Jurkat, Clone E6-1 (cell line): ENCODE data around the gene OGFOD3.
"Not testable (repeated sequence)": the region's sequence is repeated elsewhere in the genome, so short reads cannot be mapped to it uniquely, and the experiment has no call there.

ENCODE experiments used
- DNase-seq: peaks from one replicate; pipeline ENCODE4 v3.0.0-alpha.2; 2011; ENCODE audit warnings: low read depth, low spot score
- H3K4me3 ChIP-seq: 2 replicates; pipeline ENCODE4 v1.5.1; 2011; ENCODE audit warnings: mild to moderate bottlenecking, low read length, control low read depth, moderate library complexity

Gene OGFOD3

DNA sequence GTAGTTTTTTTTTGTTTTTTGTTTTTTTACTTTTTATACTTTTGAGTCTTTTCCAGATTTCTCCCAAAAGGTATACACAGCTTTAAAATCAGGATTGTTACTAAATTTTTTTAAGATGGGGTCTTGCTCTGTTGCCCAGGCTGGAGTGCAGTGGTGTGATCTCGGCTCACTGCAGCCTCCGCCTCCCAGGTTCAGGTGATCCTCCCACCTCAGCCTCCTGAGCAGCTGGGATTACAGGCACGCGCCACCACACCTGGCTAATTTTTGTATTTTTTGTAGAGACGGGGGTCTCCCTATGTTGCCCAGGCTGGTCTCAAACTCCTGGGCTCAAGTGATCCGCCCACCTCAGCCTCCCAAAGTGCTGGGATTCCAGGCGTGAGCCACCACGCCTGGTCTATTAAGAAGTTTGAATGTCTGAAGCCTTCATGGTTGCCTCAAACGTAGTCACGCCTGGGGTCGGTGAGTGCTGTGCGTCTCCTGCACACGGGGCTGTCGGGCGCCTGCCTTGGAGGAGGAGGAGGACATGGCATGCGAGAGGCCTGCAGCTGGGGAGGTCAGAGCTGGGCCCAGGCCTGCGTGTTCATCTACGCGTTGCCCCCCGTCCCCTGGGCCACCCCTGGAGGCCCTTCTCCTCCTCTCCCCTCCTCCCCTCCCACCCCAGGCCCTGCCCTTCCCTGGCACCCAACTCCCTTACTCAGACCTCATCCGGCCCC, 36.0 kb downstream of the OGFOD3 start:
- not testable (repeated sequence) for H3K4me3 ChIP-seq, DNase-seq

DNA sequence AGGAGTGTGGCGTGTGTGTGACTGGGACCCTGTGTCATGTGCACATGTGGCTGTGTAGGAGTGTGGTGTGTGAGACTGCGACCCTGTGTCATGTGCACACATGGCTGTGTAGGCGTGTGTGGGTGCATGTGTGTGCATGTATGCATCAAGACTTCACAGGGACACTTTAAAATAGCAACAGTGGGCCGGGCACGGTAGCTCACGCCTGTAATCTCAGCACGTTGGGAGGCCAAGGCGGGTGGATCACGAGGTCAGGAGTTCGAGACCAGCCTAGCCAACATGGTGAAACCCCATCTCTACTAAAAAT, 36.7 kb downstream of the OGFOD3 start:
- H3K4me3 ChIP-seq: not testable (repeated sequence)

DNA sequence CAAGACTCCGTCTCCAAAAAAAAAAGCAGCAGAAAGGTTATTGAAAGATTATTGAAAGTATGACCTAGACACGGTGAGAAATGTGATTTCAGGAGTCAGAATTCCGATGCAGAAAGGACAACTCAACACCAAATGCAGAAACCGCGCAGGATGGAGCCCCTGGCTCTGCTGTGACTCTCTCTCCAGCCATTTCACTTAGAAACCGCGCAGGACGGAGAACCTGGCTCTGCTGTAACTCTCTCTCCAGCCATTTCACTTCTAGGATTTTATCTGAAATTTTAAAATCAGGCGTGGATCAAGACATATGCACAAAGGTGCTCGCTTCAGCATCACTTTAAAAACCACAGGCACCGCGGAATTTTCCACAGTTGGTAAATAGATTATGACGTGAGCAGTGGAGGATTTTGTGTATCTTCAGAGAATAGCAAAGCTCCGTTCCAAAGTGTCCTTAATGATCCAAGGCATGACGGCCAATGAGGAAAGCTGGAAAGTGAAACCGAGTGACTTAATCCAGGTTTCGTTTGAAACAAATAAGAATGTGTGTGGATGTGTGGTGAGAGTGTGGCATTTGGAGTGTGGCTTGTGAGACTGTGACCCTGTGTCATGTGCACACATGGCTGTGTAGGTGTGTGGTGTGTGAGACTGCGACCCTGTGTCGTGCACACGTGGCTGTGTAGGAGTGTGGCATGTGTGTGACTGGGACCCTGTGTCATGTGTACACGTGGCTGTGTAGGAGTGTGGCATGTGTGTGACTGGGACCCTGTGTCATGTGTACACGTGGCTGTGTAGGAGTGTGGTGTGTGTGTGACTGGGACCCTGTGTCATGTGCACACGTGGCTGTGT, 37.3 kb downstream of the OGFOD3 start:
- no peak overlapping the region for H3K4me3 ChIP-seq

More for the DNA sequence above, 36.7 kb downstream of the OGFOD3 start:
- DNase-seq: not testable (repeated sequence)

DNA sequence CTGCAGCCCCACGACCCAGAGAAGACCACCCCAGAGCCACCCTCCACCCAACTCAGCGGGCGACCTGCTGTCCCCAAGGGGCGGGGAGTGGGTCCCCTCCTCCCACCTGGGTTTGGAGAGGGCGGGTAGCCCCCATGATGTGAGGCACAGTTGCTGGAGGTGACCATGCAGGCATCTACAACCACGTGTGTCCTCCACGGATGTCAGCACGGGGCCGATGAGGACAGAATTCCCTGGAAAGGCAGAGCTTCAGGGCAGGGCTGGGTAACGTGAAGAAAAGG, 39.7 kb downstream of the OGFOD3 start:
- H3K4me3 ChIP-seq: no peak overlapping the region
- DNase-seq: no peak

More for the DNA sequence above, 37.3 kb downstream of the OGFOD3 start:
- no peak for DNase-seq

DNA sequence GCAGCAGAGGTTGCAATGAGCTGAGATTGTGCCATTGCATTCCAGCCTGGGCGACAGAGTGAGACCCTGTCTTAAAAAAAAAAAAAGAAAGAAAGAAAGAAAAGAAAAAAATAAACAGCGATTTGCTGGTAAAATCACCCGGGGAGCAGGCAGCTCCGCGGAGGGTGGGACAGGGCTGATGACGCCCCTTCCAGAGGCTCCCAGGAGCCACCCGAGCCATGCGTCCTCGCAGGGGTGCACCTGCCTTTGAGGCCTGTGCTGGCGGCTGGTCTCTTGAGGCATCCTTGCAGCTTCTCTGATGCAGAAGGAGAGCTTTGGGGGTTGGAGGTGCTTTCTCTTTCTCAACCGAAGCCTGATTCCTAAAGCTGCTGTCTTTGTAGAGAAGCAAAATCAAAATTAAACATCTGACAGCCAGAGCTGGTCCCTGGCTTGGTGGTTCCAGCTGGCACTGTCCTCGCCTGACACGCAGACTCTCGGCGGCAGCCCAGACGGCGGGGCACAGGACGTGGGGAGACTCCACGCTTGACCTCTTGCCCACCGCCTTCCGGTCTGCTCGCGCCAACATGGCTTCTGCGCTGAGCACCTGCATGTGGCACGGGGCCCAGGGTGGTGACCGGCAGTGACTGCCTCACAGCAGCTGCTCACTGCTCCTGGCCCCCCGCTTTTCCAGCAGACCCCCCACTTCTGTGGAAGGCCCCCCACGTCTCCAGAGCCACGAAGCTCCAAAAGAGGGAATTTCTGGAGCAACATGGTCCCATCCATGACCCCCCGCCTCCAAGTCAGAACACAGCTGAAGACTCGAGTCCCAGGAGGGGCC, 40.3 kb downstream of the OGFOD3 start:
- no peak for DNase-seq
- no peak overlapping the region for H3K4me3 ChIP-seq

DNA sequence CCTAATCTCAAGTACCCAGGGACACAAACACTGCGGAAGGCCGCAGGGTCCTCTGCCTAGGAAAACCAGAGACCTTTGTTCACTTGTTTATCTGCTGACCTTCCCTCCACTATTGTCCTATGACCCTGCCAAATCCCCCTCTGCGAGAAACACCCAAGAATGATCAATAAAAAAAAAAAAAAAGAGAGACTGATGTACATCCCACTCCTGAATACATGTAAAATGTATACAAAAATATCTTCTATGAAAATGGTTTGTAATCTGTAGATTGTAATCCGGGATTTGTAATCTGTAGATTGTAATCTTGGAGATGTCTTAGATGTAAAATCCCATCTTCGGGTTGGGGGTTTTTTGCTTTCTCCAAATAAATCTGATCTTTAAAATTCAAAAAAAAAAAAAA, 41.1 kb downstream of the OGFOD3 start:
- not testable (repeated sequence) for H3K4me3 ChIP-seq, DNase-seq

DNA sequence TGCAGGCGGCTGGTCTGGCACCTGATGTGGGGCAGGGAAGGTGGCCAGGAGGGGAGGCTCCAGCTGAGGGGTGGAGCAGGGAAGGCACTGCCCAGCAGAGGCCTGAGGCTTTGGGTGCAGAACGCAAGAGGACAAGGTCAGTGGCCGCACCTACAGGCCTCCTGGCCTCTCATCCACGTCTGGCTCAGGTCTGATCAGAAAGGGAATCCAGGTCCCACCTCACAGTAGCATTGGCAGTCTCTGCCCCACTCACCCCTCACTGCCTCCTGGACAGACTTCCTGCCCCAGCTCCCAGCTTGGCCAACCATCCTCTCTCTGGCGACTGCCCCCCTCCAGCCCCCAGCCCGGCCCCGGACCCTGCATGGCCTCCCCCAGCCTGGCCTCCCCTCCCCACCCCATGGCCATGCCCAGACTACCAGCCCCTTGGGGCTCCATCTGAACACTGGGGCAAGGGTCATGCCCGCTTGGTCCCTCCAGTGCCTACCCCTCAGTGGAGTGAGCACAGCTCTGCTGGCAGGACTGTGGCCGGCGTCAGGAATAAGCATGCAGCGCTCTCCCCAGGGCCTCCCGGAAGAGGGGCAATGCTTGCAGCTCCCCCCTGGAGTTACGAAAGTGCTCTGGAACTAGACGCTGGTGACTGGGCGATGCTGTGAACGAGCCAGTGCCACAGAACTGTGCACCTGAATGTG, 42.2 kb downstream of the OGFOD3 start:
- H3K4me3 ChIP-seq: no peak overlapping the region
- DNase-seq: no peak

DNA sequence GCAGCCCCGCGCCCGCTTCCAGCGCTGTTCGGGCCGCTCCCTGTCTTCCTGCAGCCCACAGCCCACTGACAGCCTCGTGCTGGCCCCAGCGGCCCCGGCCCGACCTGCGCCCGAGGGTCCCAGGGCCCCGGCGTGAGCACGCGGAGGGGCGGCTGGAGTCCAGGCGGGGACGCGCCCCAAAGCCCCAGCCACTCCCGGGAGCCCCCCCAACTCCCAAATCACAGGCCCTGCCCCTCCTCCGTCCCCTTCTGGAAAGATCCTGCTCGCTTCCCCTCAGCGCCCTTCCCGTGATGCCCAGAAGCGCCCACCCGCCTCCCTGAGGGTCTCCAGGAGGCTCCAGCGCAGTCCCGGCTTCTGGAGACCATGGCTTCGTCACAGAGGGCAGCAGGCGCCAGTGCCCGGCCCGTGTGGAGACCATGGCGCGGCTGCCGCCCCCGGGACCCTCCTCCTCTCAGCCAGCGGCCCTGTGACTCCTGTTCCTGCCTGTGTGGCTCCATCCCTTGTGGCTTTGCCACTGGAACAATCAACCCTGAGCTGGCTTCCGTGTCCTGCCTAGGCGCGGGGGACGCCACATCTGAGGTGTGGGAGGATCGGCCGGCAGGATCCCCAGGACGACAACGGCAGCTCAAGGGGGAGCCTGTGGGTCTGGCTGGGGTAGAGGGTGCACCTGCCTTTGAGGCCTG, 42.9 kb downstream of the OGFOD3 start:
- no peak overlapping the region for H3K4me3 ChIP-seq
- no peak for DNase-seq

DNA sequence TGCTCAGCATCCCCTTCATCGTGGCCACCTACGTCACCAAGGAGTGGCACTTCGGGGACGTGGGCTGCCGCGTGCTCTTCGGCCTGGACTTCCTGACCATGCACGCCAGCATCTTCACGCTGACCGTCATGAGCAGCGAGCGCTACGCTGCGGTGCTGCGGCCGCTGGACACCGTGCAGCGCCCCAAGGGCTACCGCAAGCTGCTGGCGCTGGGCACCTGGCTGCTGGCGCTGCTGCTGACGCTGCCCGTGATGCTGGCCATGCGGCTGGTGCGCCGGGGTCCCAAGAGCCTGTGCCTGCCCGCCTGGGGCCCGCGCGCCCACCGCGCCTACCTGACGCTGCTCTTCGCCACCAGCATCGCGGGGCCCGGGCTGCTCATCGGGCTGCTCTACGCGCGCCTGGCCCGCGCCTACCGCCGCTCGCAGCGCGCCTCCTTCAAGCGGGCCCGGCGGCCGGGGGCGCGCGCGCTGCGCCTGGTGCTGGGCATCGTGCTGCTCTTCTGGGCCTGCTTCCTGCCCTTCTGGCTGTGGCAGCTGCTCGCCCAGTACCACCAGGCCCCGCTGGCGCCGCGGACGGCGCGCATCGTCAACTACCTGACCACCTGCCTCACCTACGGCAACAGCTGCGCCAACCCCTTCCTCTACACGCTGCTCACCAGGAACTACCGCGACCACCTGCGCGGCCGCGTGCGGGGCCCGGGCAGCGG, 43.6 kb downstream of the OGFOD3 start:
- no peak overlapping the region for H3K4me3 ChIP-seq
- no peak for DNase-seq

GRCh38 chr17:82373731-82374625, 44.4 kb downstream of the OGFOD3 start:
- DNase-seq: no peak
- no peak overlapping the region for H3K4me3 ChIP-seq

GRCh38 chr17:82373072-82373452, 45.3 kb downstream of the OGFOD3 start:
- DNase-seq, H3K4me3 ChIP-seq: not testable (repeated sequence)

GRCh38 chr17:82372249-82373071, 45.9 kb downstream of the OGFOD3 start:
- no peak overlapping the region for H3K4me3 ChIP-seq
- DNase-seq: no peak

DNA sequence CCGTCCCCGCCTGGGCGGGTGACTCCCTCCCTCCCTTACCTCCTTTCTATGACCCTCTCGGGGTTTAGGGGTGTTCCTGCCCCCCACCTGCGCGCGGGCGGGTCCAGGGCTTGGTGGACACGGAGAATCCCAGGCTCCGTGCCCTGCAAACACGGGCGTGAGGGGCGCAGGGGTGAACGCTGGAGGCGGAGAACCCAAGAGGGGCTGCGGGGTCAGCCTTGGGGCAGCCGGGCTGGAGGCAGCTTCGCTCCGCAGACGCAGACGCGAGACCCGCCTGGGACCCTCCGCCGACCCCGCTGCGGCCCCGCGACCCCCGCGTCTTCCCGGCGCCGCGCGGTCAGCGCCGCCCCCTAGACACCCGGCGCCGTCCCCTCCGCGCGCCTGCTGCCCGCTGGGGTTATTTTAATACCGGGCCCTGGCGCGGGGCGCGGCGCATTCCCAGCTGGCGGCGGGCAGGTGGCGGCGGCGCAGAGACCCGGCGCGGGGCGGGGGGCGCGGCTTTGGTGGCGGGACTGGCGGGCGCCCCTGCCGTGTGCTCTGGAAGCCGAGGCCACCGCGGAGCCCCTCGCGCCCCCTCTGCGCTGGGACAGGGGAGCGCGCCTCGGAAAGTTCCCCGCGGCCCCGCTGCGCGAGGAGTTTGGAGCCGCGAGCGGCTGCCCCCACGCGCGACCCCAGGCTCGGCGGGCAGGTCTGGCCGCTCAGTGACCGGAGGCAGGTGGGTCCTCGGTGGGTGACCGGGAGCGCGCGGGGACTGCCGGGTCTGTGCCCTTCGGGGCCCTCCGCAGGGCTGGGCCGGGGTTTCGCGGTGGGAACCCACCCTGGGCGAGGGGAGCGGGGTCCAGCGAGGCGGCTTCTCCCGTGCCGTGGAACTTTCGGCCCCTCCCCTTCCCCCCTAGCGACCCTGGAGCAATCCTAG, 46.8 kb downstream of the OGFOD3 start, which contains the start of gene UTS2R:
UTS2R (plus strand) TSS at position 433 of the 916 bp plus-strand sequence. CDS start 2,560 bp downstream, outside the sequence.
- H3K4me3 ChIP-seq: no peak within 1 kb of the TSS
- no peak for DNase-seq

GRCh38 chr17:82370471-82371332, 47.7 kb downstream of the OGFOD3 start:
- no peak for DNase-seq

GRCh38 chr17:82369211-82369610, 49.2 kb downstream of the OGFOD3 start:
- H3K4me3 ChIP-seq: no peak overlapping the region
- no peak for DNase-seq

More at GRCh38 chr17:82370471-82371332, 47.7 kb downstream of the OGFOD3 start:
- no peak overlapping the region for H3K4me3 ChIP-seq
